ENCODE data around the gene GATA5. TPM values are rescaled to one million over a fixed set of nuclear protein-coding genes. Genes with fewer than 3 reads are reported as not detected.
"Not testable (repeated sequence)": the region's sequence is repeated elsewhere in the genome, so short reads cannot be mapped to it uniquely, and the experiment has no call there.

The GATA5 gene
- polyA plus RNA-seq, 1 donor from 2014 or later = not detected

- Histone ChIP-seq H3K36me3 (ENCODE audit: insufficient read depth, low read length) (no peaks in the 10 kb centered on the region), H3K4me3 (ENCODE audit: low read length) (no peak within 1 kb of the TSS), H3K4me2 (ENCODE audit: low read length) (no peak within 1 kb of the TSS), H3F3A (ENCODE audit: insufficient read depth, low read length, poor library complexity, severe bottlenecking) (no peaks in the 10 kb centered on the region), H2AFZ (ENCODE audit: low read depth, low read length) (no peak within 1 kb of the TSS), H3K27me3 (ENCODE audit: insufficient read depth, low read depth, low read length) (no peaks in the 10 kb centered on the region), H3K9me2 (ENCODE audit: insufficient read depth, low read length) (no peaks in the 10 kb centered on the region), H3K9ac (ENCODE audit: low read length) (no peak within 1 kb of the TSS), H4K20me1 (ENCODE audit: insufficient read depth) (no peaks in the 10 kb centered on the region), H3K79me2 (replicated peaks; ENCODE audit: insufficient read depth, low read length) (no peaks in the 10 kb centered on the region), H3K9me3 (ENCODE audit: low read length) (no peaks in the 10 kb centered on the region), H3K27ac (ENCODE audit: low read length) (no peak within 1 kb of the TSS)
- TF ChIP-seq REST (IDR thresholded peaks at IDR 0.05; ENCODE audit: borderline replicate concordance) (no peak), MXI1 (conservative IDR thresholded peaks at IDR 0.05; ENCODE audit: poor library complexity, severe bottlenecking) (no peak), SMC3 (conservative IDR thresholded peaks at IDR 0.05; ENCODE audit: poor library complexity) (no peak), RAD21 (conservative IDR thresholded peaks at IDR 0.05) (no peak), EZH2 (IDR thresholded peaks at IDR 0.05; ENCODE audit: borderline replicate concordance, insufficient read depth, low read length, poor library complexity, severe bottlenecking) (no peak)
Observed at GRCh38 chr20:62427172-62428001, 48.4 kb downstream of the GATA5 start, which contains the start of gene RBBP8NL. RBBP8NL (minus strand) TSS chr20:62427539; CDS start chr20:62419647, 7,892 bp downstream.

- H3K4me3 ChIP-seq (ENCODE audit: low read length) = no peak overlapping the region
- no peak overlapping the region for H3K9ac ChIP-seq (ENCODE audit: low read length)
- no peaks in the 10 kb centered on the region for H3K9me3 ChIP-seq (ENCODE audit: low read length)
- no peaks in the 10 kb centered on the region for H4K20me1 ChIP-seq (ENCODE audit: insufficient read depth)
- no peak for TF ChIP-seq REST (IDR thresholded peaks at IDR 0.05; ENCODE audit: borderline replicate concordance)
- no peak for TF ChIP-seq POLR2AphosphoS5 (IDR thresholded peaks at IDR 0.05)
- no peak overlapping the region for H3K4me2 ChIP-seq (ENCODE audit: low read length)
- H3K27me3 ChIP-seq (ENCODE audit: insufficient read depth, low read depth, low read length) = no peaks in the 10 kb centered on the region
- no peaks in the 10 kb centered on the region for H3K79me2 ChIP-seq (replicated peaks; ENCODE audit: insufficient read depth, low read length)
- no peaks in the 10 kb centered on the region for H3K36me3 ChIP-seq (ENCODE audit: insufficient read depth, low read length)
- H2AFZ ChIP-seq (ENCODE audit: low read depth, low read length) = no peak overlapping the region
- no peak overlapping the region for H3K27ac ChIP-seq (ENCODE audit: low read length)
- H3K9me2 ChIP-seq (ENCODE audit: insufficient read depth, low read length) = no peaks in the 10 kb centered on the region
- no peaks in the 10 kb centered on the region for H3F3A ChIP-seq (ENCODE audit: insufficient read depth, low read length, poor library complexity, severe bottlenecking)
Observed at GRCh38 chr20:62426699-62427131, 49.1 kb downstream of the GATA5 start.

GRCh38 chr20:62426059-62426348 lies 49.8 kb downstream of the GATA5 start:
- H3F3A ChIP-seq (ENCODE audit: insufficient read depth, low read length, poor library complexity, severe bottlenecking); H3K79me2 ChIP-seq (replicated peaks; ENCODE audit: insufficient read depth, low read length); H2AFZ ChIP-seq (ENCODE audit: low read depth, low read length); H3K4me3 ChIP-seq (ENCODE audit: low read length); H3K4me2 ChIP-seq (ENCODE audit: low read length); H4K20me1 ChIP-seq (ENCODE audit: insufficient read depth); H3K9ac ChIP-seq (ENCODE audit: low read length); H3K9me3 ChIP-seq (ENCODE audit: low read length); H3K27ac ChIP-seq (ENCODE audit: low read length); H3K36me3 ChIP-seq (ENCODE audit: insufficient read depth, low read length); H3K27me3 ChIP-seq (ENCODE audit: insufficient read depth, low read depth, low read length); H3K9me2 ChIP-seq (ENCODE audit: insufficient read depth, low read length): not testable (repeated sequence)
